H1 (cell line): ENCODE results near the gene BPGM. TPM values are rescaled to one million over a fixed set of nuclear protein-coding genes. Genes with fewer than 3 reads are reported as not detected.

Experiments used
- CTCF ChIA-PET: fragments of 300-600 bp; sonication (Branson Sonifier 250); formaldehyde crosslinking; loops from one replicate; lab custom pipeline; 2021; ENCODE audit not compliant: partially characterized antibody; lab: Charles Lee
- POLR2A ChIA-PET: fragments of 300-600 bp; sonication (Branson Sonifier 250); formaldehyde crosslinking; loops from one replicate; lab custom pipeline; 2021; ENCODE audit warnings: inconsistent platforms; ENCODE audit not compliant: partially characterized antibody; lab: Charles Lee
- DNase-seq, 2 experiments: peaks; one replicate each; pipeline versions ENCODE4 v3.0.0 to v3.0.0-alpha.2; 2010 to 2022; ENCODE audit warnings: low spot score in 2 of 2, low read depth in 1 of 2, mixed read lengths in 1 of 2
- FAIRE-seq: peaks from 2 replicates; lab custom pipeline; 2011; peaks lifted over from hg19 to GRCh38; lab: Jason Lieb, UNC
- H2AFZ ChIP-seq: 2 replicates; pipeline ENCODE4 v1.8.1; 2012; ENCODE audit warnings: low read length, inconsistent platforms
- H2AK5ac ChIP-seq: 2 replicates; pipeline ENCODE4 v1.6.1; 2013; ENCODE audit warnings: low read depth, low read length
- H2BK120ac ChIP-seq: replicated peaks from 2 replicates; pipeline ENCODE3; 2013; ENCODE audit warnings: low read depth, low read length, inconsistent platforms
- H2BK12ac ChIP-seq: 2 replicates; pipeline ENCODE4 v1.6.1; 2013; ENCODE audit warnings: low read depth, low read length
- H2BK15ac ChIP-seq: 2 replicates; pipeline ENCODE4 v1.6.1; 2013; ENCODE audit warnings: low read length
- H2BK20ac ChIP-seq: 2 replicates; pipeline ENCODE4 v1.6.1; 2013; ENCODE audit warnings: low read length
- H2BK5ac ChIP-seq: 2 replicates; pipeline ENCODE4 v1.6.1; 2013; ENCODE audit warnings: low read depth, low read length
- H3K14ac ChIP-seq: 2 replicates; pipeline ENCODE4 v1.6.1; 2013; ENCODE audit warnings: inconsistent platforms; ENCODE audit not compliant: insufficient read length
- H3K18ac ChIP-seq: 2 replicates; pipeline ENCODE4 v1.6.1; 2013; ENCODE audit warnings: low read length; ENCODE audit errors: extremely low read depth
- H3K23ac ChIP-seq: 2 replicates; pipeline ENCODE4 v1.6.1; 2013; ENCODE audit warnings: inconsistent platforms; ENCODE audit not compliant: insufficient read length
- H3K23me2 ChIP-seq: 2 replicates; pipeline ENCODE4 v1.6.1; 2013; ENCODE audit warnings: low read depth, low read length
- H3K27ac ChIP-seq: 2 replicates; pipeline ENCODE4 v1.6.1; 2011; ENCODE audit warnings: low read depth, low read length, inconsistent platforms
- H3K27me3 ChIP-seq, 4 experiments: replicated peaks in 1 of 4; 1 replicate in 1 of 4; 2 replicates in 3 of 4; pipeline versions ENCODE4 v1.6.1 to v1.8.1; 2011 to 2013; ENCODE audit warnings: low read length in 3 of 4, mild to moderate bottlenecking in 3 of 4, inconsistent platforms in 2 of 4, mixed read lengths in 2 of 4, moderate library complexity in 1 of 4; ENCODE audit not compliant: control insufficient read depth in 3 of 4, insufficient read depth in 3 of 4; ENCODE audit errors: extremely low read depth in 1 of 4
- H3K36me3 ChIP-seq, 4 experiments: 2 replicates each; pipeline versions ENCODE4 v1.6.1 to v1.8.1; 2011 to 2013; ENCODE audit warnings: mild to moderate bottlenecking in 4 of 4, low read length in 3 of 4, moderate library complexity in 2 of 4, control low read depth in 1 of 4, inconsistent platforms in 1 of 4; ENCODE audit not compliant: insufficient read depth in 4 of 4, control insufficient read depth in 2 of 4
- H3K4ac ChIP-seq: replicated peaks from 2 replicates; pipeline ENCODE3; 2013; ENCODE audit warnings: low read length, low read depth, mixed read lengths, inconsistent platforms; ENCODE audit not compliant: insufficient read length
- H3K4me1 ChIP-seq, 4 experiments: replicated peaks in 1 of 4; 1 replicate in 1 of 4; 2 replicates in 3 of 4; pipeline versions ENCODE4 v1.6.1 to v1.8.1; 2011 to 2013; ENCODE audit warnings: low read length in 3 of 4, inconsistent platforms in 2 of 4, mixed read lengths in 1 of 4; ENCODE audit not compliant: insufficient read depth in 4 of 4, control insufficient read depth in 3 of 4
- H3K4me2 ChIP-seq, 2 experiments: 2 replicates each; pipeline versions ENCODE4 v1.6.1 to v1.8.1; 2011 to 2013; ENCODE audit warnings: low read depth in 2 of 2, low read length in 2 of 2, control low read depth in 1 of 2, inconsistent platforms in 1 of 2, mild to moderate bottlenecking in 1 of 2; ENCODE audit not compliant: insufficient read depth in 1 of 2
- H3K4me3 ChIP-seq, 4 experiments: fragments of 200-600, 300-600 bp in 1 of 4; sonication (generic), shearing (Covaris generic), sonication (Bioruptor Twin) in 1 of 4; 2 replicates each; pipeline versions ENCODE4 v1.5.1 to v1.8.1; 2011 to 2016; ENCODE audit warnings: low read length in 4 of 4, low read depth in 3 of 4, control low read depth in 2 of 4, inconsistent platforms in 2 of 4, mild to moderate bottlenecking in 2 of 4, mixed read lengths in 1 of 4, moderate library complexity in 1 of 4; ENCODE audit not compliant: insufficient read depth in 2 of 4; ENCODE audit errors: extremely low read depth in 1 of 4
- H3K56ac ChIP-seq: replicated peaks from 2 replicates; pipeline ENCODE3; 2013; ENCODE audit warnings: low read depth, mild to moderate bottlenecking, mixed read lengths, low read length, inconsistent platforms; ENCODE audit not compliant: insufficient read length
- H3K79me1 ChIP-seq: 2 replicates; pipeline ENCODE4 v1.6.1; 2013; ENCODE audit warnings: low read depth, low read length, control low read depth
- H3K79me2 ChIP-seq, 2 experiments: 2 replicates each; pipeline versions ENCODE4 v1.6.1 to v1.8.1; 2012 to 2013; ENCODE audit warnings: low read length in 2 of 2, mild to moderate bottlenecking in 2 of 2, inconsistent platforms in 1 of 2; ENCODE audit not compliant: insufficient read depth in 2 of 2, control insufficient read depth in 1 of 2
- H3K9ac ChIP-seq, 4 experiments: replicated peaks in 1 of 4; 1 replicate in 1 of 4; 2 replicates in 3 of 4; pipeline versions ENCODE4 v1.6.1 to v1.8.1; 2011 to 2013; ENCODE audit warnings: low read depth in 3 of 4, low read length in 3 of 4, control low read depth in 2 of 4, mild to moderate bottlenecking in 2 of 4, moderate library complexity in 2 of 4, inconsistent platforms in 1 of 4; ENCODE audit errors: extremely low read depth in 1 of 4
- H3K9me3 ChIP-seq, 2 experiments: 2 replicates each; pipeline versions ENCODE4 v1.6.1 to v1.8.1; 2012 to 2013; ENCODE audit warnings: mild to moderate bottlenecking in 2 of 2, moderate library complexity in 2 of 2, control low read depth in 1 of 2, inconsistent platforms in 1 of 2, low read depth in 1 of 2, low read length in 1 of 2, mixed read lengths in 1 of 2; ENCODE audit not compliant: insufficient read depth in 2 of 2
- H4K20me1 ChIP-seq, 2 experiments: replicated peaks in 1 of 2; 2 replicates each; pipeline versions ENCODE3 to v1.8.1; 2011 to 2013; ENCODE audit warnings: inconsistent platforms in 2 of 2, low read length in 2 of 2, mild to moderate bottlenecking in 1 of 2; ENCODE audit not compliant: insufficient read depth in 2 of 2, control insufficient read depth in 1 of 2
- H4K5ac ChIP-seq: 2 replicates; pipeline ENCODE4 v1.6.1; 2013; ENCODE audit warnings: low read length, low read depth, mixed read lengths, inconsistent platforms; ENCODE audit not compliant: insufficient read length
- H4K8ac ChIP-seq: 2 replicates; pipeline ENCODE4 v1.8.0; 2013; ENCODE audit warnings: mild to moderate bottlenecking, moderate library complexity, low read length, inconsistent platforms; ENCODE audit not compliant: insufficient read depth; ENCODE audit errors: extremely low read depth
- H4K91ac ChIP-seq: replicated peaks from 2 replicates; pipeline ENCODE3; 2013; ENCODE audit warnings: low read length, mixed read lengths, inconsistent platforms; ENCODE audit not compliant: insufficient read length
- SIN3A ChIP-seq, 2 experiments: IDR thresholded peaks in 1 of 2; conservative IDR thresholded peaks in 1 of 2; 2 replicates each; pipeline ENCODE4 v1.6.1; 2011 to 2012; ENCODE audit warnings: low read length in 2 of 2, improper control_type of control experiment in 1 of 2, low read depth in 1 of 2, mild to moderate bottlenecking in 1 of 2
- SUZ12 ChIP-seq: fragments of 200-600 bp; sonication (generic); IDR thresholded peaks from 2 replicates; pipeline ENCODE4 v1.6.1; 2012; ENCODE audit warnings: mild to moderate bottlenecking, inconsistent platforms, low read length, moderate library complexity, mixed read lengths
- TAF1 ChIP-seq: IDR thresholded peaks from 2 replicates; pipeline ENCODE4 v1.6.1; 2011; ENCODE audit warnings: mild to moderate bottlenecking, low read depth, low read length
- TCF12 ChIP-seq: IDR thresholded peaks from 2 replicates; pipeline ENCODE4 v1.6.1; 2011; ENCODE audit warnings: low read depth, mild to moderate bottlenecking, low read length
- WGBS, 2 experiments: shearing (Covaris generic) in 1 of 2; methylation state at CpG; one replicate each; pipeline versions ENCODE4 v1.1.6 to v1.1.7; 2013 to 2015; ENCODE audit warnings: low lambda C conversion rate in 2 of 2, mixed read lengths in 2 of 2, inconsistent platforms in 1 of 2, low coverage in 1 of 2, missing lambda C conversion rate in 1 of 2; ENCODE audit not compliant: insufficient replicate concordance in 2 of 2, insufficient coverage in 1 of 2, insufficient read length in 1 of 2; ENCODE audit errors: extremely low coverage in 1 of 2, missing lambda C conversion rate in 1 of 2; 5-methylcytosine and 5-hydroxymethylcytosine counted together
- polyA plus RNA-seq, 7 experiments: library from polyadenylated mRNA; depleted of rRNA in 3 of 7; stranded (reverse) in 5 of 7; unstranded in 2 of 7; fragments of >200 nt in 5 of 7; fragments of 200-250 nt in 2 of 7; gene quantifications; 1 replicate in 5 of 7; 2 replicates in 1 of 7; 4 replicates in 1 of 7; pipeline versions ENCODE4 v1.2.1 to v1.2.3, GENCODE V29; 2011 to 2013; ENCODE audit warnings: missing spikeins in 2 of 7, mixed read lengths in 2 of 7
- total RNA-seq: library from RNA; stranded (reverse); fragmentation: NEBNext Ultra II Directional; extraction: Animal tissue kit (Norgen Biotek cat#: 25700); gene quantifications from 2 replicates; pipeline ENCODE4 v1.2.1, GENCODE V29; 2021

Gene BPGM
- total and polyA plus RNA-seq, 2 of the 8 experiments (the other 6 are each of a cell fraction or from before 2014, with no cell fraction given), result 9.7 to 15.3 TPM

- POLR2A ChIA-PET, result no interaction called here
- no peak for FAIRE-seq
- CTCF ChIA-PET, result interaction anchor here (0.6 to 6.8 kb wide), 7 partner anchors 8 to 100 kb away, joined by 3 to 52 read pairs (median 4); no protein-coding TSS in a partner anchor
- no peak for TF ChIP-seq TCF12
- TF ChIP-seq SUZ12, result no peak
- TF ChIP-seq TAF1, result no peak
- no peak for TF ChIP-seq SIN3A (conservative IDR thresholded peaks at IDR 0.05 in 1 of 2, IDR thresholded peaks at IDR 0.05 in 1 of 2; ENCODE audit: low read depth in 1 of 2, low read length in 2 of 2)
These were observed 59.1 kb downstream of the BPGM start for GRCh38 chr7:134705716-134706115.

More at GRCh38 chr7:134705716-134706115, 59.1 kb downstream of the BPGM start:
- DNase-seq, result no peak
- Histone ChIP-seq H2BK120ac (no peak overlapping the region), H4K20me1 (no peaks in the 10 kb centered on the region), H3K4me2 (no peak overlapping the region), H3K79me1 (no peaks in the 10 kb centered on the region), H4K8ac (no peak overlapping the region), H4K5ac (no peak overlapping the region), H3K36me3 (no peaks in the 10 kb centered on the region), H3K79me2 (no peaks in the 10 kb centered on the region), H2BK12ac (no peak overlapping the region), H3K4me1 (peaks cover 0 to 5% (median 1%) of the 10 kb centered on the region in 4 experiments; a peak in 3 of 7 replicates), H2BK15ac (no peak overlapping the region), H3K9me3 (no peaks in the 10 kb centered on the region), H2BK20ac (no peak overlapping the region), H3K9ac (no peak overlapping the region), H2AK5ac (no peak overlapping the region), H3K27ac (no peak overlapping the region), H3K27me3 (no peaks in the 10 kb centered on the region), H3K56ac (no peak overlapping the region), H3K4me3 (no peak overlapping the region), H3K14ac (no peak overlapping the region), H2AFZ (no peak overlapping the region), H4K91ac (no peak overlapping the region), H3K23me2 (no peaks in the 10 kb centered on the region), H3K23ac (no peak overlapping the region), H3K18ac (no peak overlapping the region), H3K4ac (no peak overlapping the region), H2BK5ac (no peak overlapping the region)
- WGBS, 2 experiments, result 67% methylated on average over 2 of the region's 2 CpGs; no CpG with 5 or more reads in 1 of the 2 experiments
